Naive thymus-derived CD4-positive, alpha-beta T cell (primary cell): ENCODE results near the gene HDDC2. TPM values are rescaled to one million over a fixed set of nuclear protein-coding genes. Genes with fewer than 3 reads are reported as not detected.

Experiments used
- ATAC-seq: fragments of 150-1000 bp; cut with Tn5 transposase; 2 replicates; pipeline ENCODE4 v1.10.0; 2021; ENCODE audit warnings: mild to moderate bottlenecking, moderate library complexity
- CTCF ChIA-PET: fragments of 350-600 bp; sonication (Branson Sonifier 250); formaldehyde crosslinking; loops from one replicate; lab custom pipeline; 2021; ENCODE audit warnings: antibody characterized with exemption; lab: Charles Lee
- POLR2A ChIA-PET: fragments of 350-600 bp; sonication (Branson Sonifier 250); formaldehyde crosslinking; loops from one replicate; lab custom pipeline; 2021; ENCODE audit warnings: antibody characterized with exemption, inconsistent platforms; lab: Charles Lee
- DNase-seq, 9 donors: peaks; one replicate each; pipeline versions ENCODE4 v3.0.0 to v3.0.0-alpha.2; 2020 to 2022; ENCODE audit warnings: mixed read lengths in 1 of 9
- H3K27ac ChIP-seq: one replicate; pipeline ENCODE4 v1.7.0; 2013; ENCODE audit warnings: mild to moderate bottlenecking, low read depth, low read length, moderate library complexity
- H3K27me3 ChIP-seq, 2 donors: one replicate each; pipeline ENCODE4 v1.7.0; 2013; ENCODE audit warnings: low read length in 2 of 2, mild to moderate bottlenecking in 2 of 2, moderate library complexity in 2 of 2; ENCODE audit not compliant: control insufficient read depth in 2 of 2, insufficient read depth in 2 of 2
- H3K36me3 ChIP-seq, 3 experiments: 1 replicate in 2 of 3; 2 replicates in 1 of 3; pipeline ENCODE4 v1.7.0; 2013; ENCODE audit warnings: low read length in 3 of 3, mild to moderate bottlenecking in 3 of 3, moderate library complexity in 1 of 3; ENCODE audit not compliant: insufficient read depth in 3 of 3, control insufficient read depth in 2 of 3
- H3K4me1 ChIP-seq, 2 donors: one replicate each; pipeline ENCODE4 v1.7.0; 2013; ENCODE audit warnings: low read length in 2 of 2, mild to moderate bottlenecking in 2 of 2, moderate library complexity in 1 of 2; ENCODE audit not compliant: control insufficient read depth in 2 of 2, insufficient read depth in 2 of 2
- H3K4me3 ChIP-seq: 2 replicates; pipeline ENCODE4 v1.7.0; 2013; ENCODE audit warnings: mild to moderate bottlenecking, low read length
- H3K9me3 ChIP-seq, 3 experiments: 1 replicate in 2 of 3; 2 replicates in 1 of 3; pipeline ENCODE4 v1.7.0; 2013; ENCODE audit warnings: low read length in 3 of 3; ENCODE audit not compliant: control insufficient read depth in 2 of 3
- H3K27ac Mint-ChIP-seq, 9 donors: one replicate each; pipeline ENCODE4 v1.8.0; 2020 to 2022; ENCODE audit warnings: mixed read lengths in 9 of 9, mild to moderate bottlenecking in 8 of 9, moderate library complexity in 5 of 9, inconsistent platforms in 2 of 9
- H3K27me3 Mint-ChIP-seq, 5 donors: one replicate each; pipeline ENCODE4 v1.8.0; 2021 to 2022; ENCODE audit warnings: mixed read lengths in 5 of 5, mild to moderate bottlenecking in 1 of 5
- H3K36me3 Mint-ChIP-seq, 5 donors: one replicate each; pipeline ENCODE4 v1.8.0; 2020 to 2022; ENCODE audit warnings: mixed read lengths in 5 of 5, mild to moderate bottlenecking in 3 of 5, inconsistent platforms in 1 of 5
- H3K4me1 Mint-ChIP-seq, 7 donors: one replicate each; pipeline ENCODE4 v1.8.0; 2020 to 2022; ENCODE audit warnings: mixed read lengths in 7 of 7, mild to moderate bottlenecking in 3 of 7, inconsistent platforms in 1 of 7
- H3K4me3 Mint-ChIP-seq, 10 donors: one replicate each; pipeline ENCODE4 v1.8.0; 2020 to 2022; ENCODE audit warnings: mild to moderate bottlenecking in 10 of 10, mixed read lengths in 10 of 10, moderate library complexity in 6 of 10, inconsistent platforms in 2 of 10
- H3K9me3 Mint-ChIP-seq, 11 donors: one replicate each; pipeline ENCODE4 v1.8.0; 2020 to 2022; ENCODE audit warnings: mixed read lengths in 11 of 11, mild to moderate bottlenecking in 4 of 11, inconsistent platforms in 1 of 11, moderate library complexity in 1 of 11
- intact Hi-C, 2 donors: fragments of 100-400 bp; cut with micrococcal nuclease; formaldehyde crosslinking; loops; one replicate each; pipeline ENCODE4 v1.15.1; 2023
- polyA plus RNA-seq, 2 donors: library from polyadenylated mRNA; unstranded; fragments of 300-500 nt; fragmentation: Illumina TruSeq; gene quantifications; one replicate each; pipeline ENCODE4 v1.2.3, GENCODE V29; 2021
- total RNA-seq, 6 experiments: library from RNA in 5 of 6; stranded (reverse) in 5 of 6; gene quantifications; 1 replicate in 5 of 6; 2 replicates in 1 of 6; pipeline ENCODE4 v1.2.3 and lab custom pipeline; 2021 to 2026

Gene HDDC2
- total and polyA plus RNA-seq, 7 experiments from 2014 or later: 33.4 to 116 (median 55.1) TPM

GRCh38 chr6:125316621-125317020 is 14.9 kb upstream of the HDDC2 start:
- DNase-seq: no peak
- Mint-ChIP-seq H3K4me1 (no peaks in the 10 kb centered on the region), H3K9me3 (no peaks in the 10 kb centered on the region), H3K36me3 (no peaks in the 10 kb centered on the region), H3K27me3 (peaks cover 0 to 16% (median 4%) of the 10 kb centered on the region in 5 donors), H3K27ac (no peak overlapping the region), H3K4me3 (no peak overlapping the region)
- Histone ChIP-seq H3K9me3 (no peaks in the 10 kb centered on the region), H3K27ac (no peak overlapping the region), H3K27me3 (peaks cover 0 to 6% of the 10 kb centered on the region in 2 donors), H3K4me1 (no peaks in the 10 kb centered on the region), H3K4me3 (no peak overlapping the region), H3K36me3 (no peaks in the 10 kb centered on the region)
- ChIA-PET CTCF (interaction anchor here (0.6 to 1.6 kb wide), 4 partner anchors 48 to 451 kb away, joined by 3 to 8 read pairs (median 4); no protein-coding TSS in a partner anchor), POLR2A (interaction anchor here (1.0 kb wide), 1 partner anchor 14 kb away, joined by 4 read pairs; the partner anchor contains the start of gene HDDC2)
- intact Hi-C loops: no loop called here
- ATAC-seq: no peak

DNA sequence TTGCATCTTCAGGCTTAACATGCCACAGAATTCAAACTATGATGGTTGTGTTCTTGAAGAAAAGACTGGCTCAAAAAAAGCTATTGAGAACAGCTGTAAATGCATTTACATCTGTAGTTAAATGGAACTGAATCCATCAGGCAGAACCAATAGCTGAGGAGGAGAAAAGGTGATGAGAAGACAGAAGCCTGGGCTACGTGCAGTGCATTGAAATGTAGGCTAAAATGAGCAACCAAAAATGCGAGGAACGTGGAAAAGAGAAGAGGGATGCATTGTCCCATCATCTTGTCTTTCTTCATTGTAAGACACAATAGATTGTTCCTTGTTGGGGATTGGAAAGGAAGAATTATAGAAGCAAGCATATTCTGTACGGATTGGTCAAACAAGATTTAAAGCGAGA is 13.8 kb upstream of the HDDC2 start:
- Histone ChIP-seq H3K36me3 (no peaks in the 10 kb centered on the region), H3K9me3 (no peaks in the 10 kb centered on the region), H3K27me3 (peaks cover 0 to 6% of the 10 kb centered on the region in 2 donors), H3K27ac (no peak overlapping the region), H3K4me3 (no peak overlapping the region), H3K4me1 (no peaks in the 10 kb centered on the region)
- H3K27me3 Mint-ChIP-seq: peaks cover 0 to 18% (median 4%) of the 10 kb centered on the region in 5 donors
- H3K36me3 Mint-ChIP-seq: no peaks in the 10 kb centered on the region
- H3K9me3 Mint-ChIP-seq: no peaks in the 10 kb centered on the region
- ChIA-PET POLR2A (no interaction called here), CTCF (interaction anchor here (1.6 kb wide), 1 partner anchor 442 kb away, joined by 3 read pairs; no protein-coding TSS in a partner anchor)
- no peak overlapping the region for H3K27ac Mint-ChIP-seq
- DNase-seq (no peak), ATAC-seq (no peak)
- intact Hi-C loops: no loop called here
- no peak overlapping the region for H3K4me3 Mint-ChIP-seq
- H3K4me1 Mint-ChIP-seq: peaks cover 0 to 2% (median 0%) of the 10 kb centered on the region in 7 donors

GRCh38 chr6:125314009-125314581 is 12.3 kb upstream of the HDDC2 start:
- Histone ChIP-seq H3K4me1 (no peaks in the 10 kb centered on the region), H3K4me3 (no peak overlapping the region), H3K27ac (no peak overlapping the region), H3K36me3 (no peaks in the 10 kb centered on the region), H3K27me3 (peaks cover 0 to 6% of the 10 kb centered on the region in 2 donors), H3K9me3 (no peaks in the 10 kb centered on the region)
- ChIA-PET CTCF (interaction anchor here (0.6 to 1.8 kb wide), 7 partner anchors 436 to 660 kb away, joined by 3 to 10 read pairs (median 6); partner anchors contain the start of gene HEY2), POLR2A (interaction anchor here (0.8 kb wide), 1 partner anchor 458 kb away, joined by 3 read pairs; no protein-coding TSS in a partner anchor)
- Mint-ChIP-seq H3K27me3 (peaks cover 0 to 22% (median 4%) of the 10 kb centered on the region in 5 donors), H3K4me1 (peaks cover 0 to 2% (median 0%) of the 10 kb centered on the region in 7 donors), H3K36me3 (no peaks in the 10 kb centered on the region), H3K9me3 (no peaks in the 10 kb centered on the region), H3K27ac (no peak overlapping the region), H3K4me3 (no peak overlapping the region)
- intact Hi-C loops: no loop called here
- DNase-seq: peak in 3 of 9 donors; percentile 17 to 27 (median 22)
- ATAC-seq: peak; percentile 76

GRCh38 chr6:125312950-125313349 is 11.2 kb upstream of the HDDC2 start:
- H3K4me3 ChIP-seq: no peak overlapping the region
- Mint-ChIP-seq H3K9me3 (no peaks in the 10 kb centered on the region), H3K27me3 (peaks cover 2 to 28% (median 5%) of the 10 kb centered on the region in 5 donors), H3K4me3 (no peak overlapping the region), H3K4me1 (peaks cover 0 to 7% (median 0%) of the 10 kb centered on the region in 7 donors), H3K27ac (no peak overlapping the region), H3K36me3 (no peaks in the 10 kb centered on the region)
- peaks cover 0 to 6% of the 10 kb centered on the region in 2 donors for H3K27me3 ChIP-seq
- no peak for ATAC-seq
- no peaks in the 10 kb centered on the region for H3K4me1 ChIP-seq
- ChIA-PET CTCF (interaction anchor here (0.6 to 1.8 kb wide), 6 partner anchors 378 to 661 kb away, joined by 3 to 6 read pairs (median 5); no protein-coding TSS in a partner anchor), POLR2A (interaction anchor here (0.7 to 0.8 kb wide), 2 partner anchors 15 to 440 kb away, joined by 3 read pairs; no protein-coding TSS in a partner anchor)
- H3K36me3 ChIP-seq: no peaks in the 10 kb centered on the region
- no peaks in the 10 kb centered on the region for H3K9me3 ChIP-seq
- DNase-seq: no peak
- no peak overlapping the region for H3K27ac ChIP-seq
- intact Hi-C loops: no loop called here

GRCh38 chr6:125312478-125312877 is 10.7 kb upstream of the HDDC2 start:
- POLR2A ChIA-PET: interaction anchor here (0.8 kb wide), 1 partner anchor 441 kb away, joined by 3 read pairs; no protein-coding TSS in a partner anchor
- H3K4me1 Mint-ChIP-seq: peaks cover 0 to 11% (median 0%) of the 10 kb centered on the region in 7 donors
- intact Hi-C loops: no loop called here
- CTCF ChIA-PET: interaction anchor here (0.6 to 2.7 kb wide), 9 partner anchors 378 to 662 kb away, joined by 3 to 23 read pairs (median 4); no protein-coding TSS in a partner anchor
- no peaks in the 10 kb centered on the region for H3K36me3 Mint-ChIP-seq
- DNase-seq: no peak
- H3K27me3 Mint-ChIP-seq: peaks cover 4 to 31% (median 8%) of the 10 kb centered on the region in 5 donors
- no peak overlapping the region for H3K4me3 Mint-ChIP-seq
- no peak overlapping the region for H3K27ac ChIP-seq
- H3K4me3 ChIP-seq: no peak overlapping the region
- H3K9me3 Mint-ChIP-seq: no peaks in the 10 kb centered on the region
- ATAC-seq: no peak
- H3K27me3 ChIP-seq: peaks cover 0 to 6% of the 10 kb centered on the region in 2 donors
- H3K9me3 ChIP-seq: no peaks in the 10 kb centered on the region
- H3K4me1 ChIP-seq: no peaks in the 10 kb centered on the region
- no peaks in the 10 kb centered on the region for H3K36me3 ChIP-seq
- H3K27ac Mint-ChIP-seq: no peak overlapping the region

- Histone ChIP-seq H3K36me3 (no peaks in the 10 kb centered on the region), H3K4me1 (no peaks in the 10 kb centered on the region), H3K4me3 (no peak overlapping the region), H3K27ac (no peak overlapping the region), H3K9me3 (no peaks in the 10 kb centered on the region), H3K27me3 (no peaks in the 10 kb centered on the region)
- intact Hi-C loops: loop anchor here (1.0 kb wide), 5 partner anchors 8 to 860 kb away; no protein-coding TSS in a partner anchor
- ATAC-seq (peak; percentile 90), DNase-seq (peak in 7 of 9 donors; percentile 14 to 64 (median 51))
- Mint-ChIP-seq H3K27ac (no peak overlapping the region), H3K27me3 (peaks cover 4 to 41% (median 5%) of the 10 kb centered on the region in 5 donors), H3K4me1 (peaks cover 0 to 12% (median 0%) of the 10 kb centered on the region in 7 donors), H3K9me3 (no peaks in the 10 kb centered on the region), H3K4me3 (no peak overlapping the region), H3K36me3 (no peaks in the 10 kb centered on the region)
- ChIA-PET POLR2A (interaction anchor here (0.7 to 1.4 kb wide), 2 partner anchors 441 to 452 kb away, joined by 3 read pairs; no protein-coding TSS in a partner anchor), CTCF (interaction anchor here (0.6 to 2.7 kb wide), 17 partner anchors 8 to 738 kb away, joined by 3 to 23 read pairs (median 4); partner anchors contain the start of gene HDDC2)
Observed at GRCh38 chr6:125310994-125311649, 9.4 kb upstream of the HDDC2 start.
